HepG2 (cell line): ENCODE data around the gene MOV10L1. TPM values are rescaled to one million over a fixed set of nuclear protein-coding genes. Genes with fewer than 3 reads are reported as not detected.
A peak's percentile ranks its signal among the peaks of the same experiment; 100 is the strongest.

Source experiments
- AGO2 ChIP-seq: fragments of 200-400 bp; formaldehyde crosslinking; optimal IDR thresholded peaks from 2 replicates; pipeline ENCODE3; 2017; ENCODE audit warnings: mild to moderate bottlenecking, low read depth, low read length, moderate library complexity
- HIVEP1 ChIP-seq: sonication (generic); formaldehyde crosslinking; IDR thresholded peaks from 2 replicates; pipeline ENCODE4 v1.4.0; 2020; ENCODE audit warnings: mild to moderate bottlenecking, missing genetic modification reagents
- HNRNPK ChIP-seq: fragments of 200-400 bp; formaldehyde crosslinking; IDR thresholded peaks from 2 replicates; pipeline ENCODE4 v1.6.1; 2018; ENCODE audit warnings: low read length, low read depth, moderate library complexity, mild to moderate bottlenecking; ENCODE audit not compliant: poor library complexity, severe bottlenecking
- HOXD1 ChIP-seq: sonication (generic); formaldehyde crosslinking; IDR thresholded peaks from 2 replicates; pipeline ENCODE4 v1.5.0; 2020; ENCODE audit warnings: missing genetic modification reagents
- KAT2B ChIP-seq: fragments of 150-350 bp; IDR thresholded peaks from 2 replicates; pipeline ENCODE4 v1.6.1; 2014; ENCODE audit warnings: low read depth, low read length, borderline replicate concordance
- KLF12 ChIP-seq: sonication (generic); formaldehyde crosslinking; IDR thresholded peaks from 2 replicates; pipeline ENCODE4 v1.4.0; 2020; ENCODE audit warnings: missing genetic modification reagents, borderline replicate concordance
- MAZ ChIP-seq, 2 experiments: sonication (generic) in 1 of 2; formaldehyde crosslinking in 1 of 2; IDR thresholded peaks; 2 replicates each; pipeline versions ENCODE4 v1.5.0 to v1.6.1; 2012 to 2020; ENCODE audit warnings: low read depth in 2 of 2, mild to moderate bottlenecking in 2 of 2, borderline replicate concordance in 1 of 2, improper control_type of control experiment in 1 of 2, low read length in 1 of 2, missing genetic modification reagents in 1 of 2, moderate library complexity in 1 of 2
- ZBTB3 ChIP-seq: sonication (generic); formaldehyde crosslinking; IDR thresholded peaks from 2 replicates; pipeline ENCODE4 v1.4.0; 2020; ENCODE audit warnings: low read depth, mild to moderate bottlenecking, moderate library complexity, missing genetic modification reagents, borderline replicate concordance
- ZNF251 ChIP-seq: sonication (generic); formaldehyde crosslinking; IDR thresholded peaks from 2 replicates; pipeline ENCODE4 v1.9.0; 2021; ENCODE audit warnings: mild to moderate bottlenecking, missing genetic modification reagents
- ZNF329 ChIP-seq: sonication (generic); formaldehyde crosslinking; IDR thresholded peaks from 2 replicates; pipeline ENCODE4 v1.9.0; 2021; ENCODE audit warnings: low read depth, mild to moderate bottlenecking, missing genetic modification reagents
- ZNF83 ChIP-seq: sonication (generic); formaldehyde crosslinking; IDR thresholded peaks from 2 replicates; pipeline ENCODE4 v1.4.0; 2020; ENCODE audit warnings: missing genetic modification reagents, mild to moderate bottlenecking, borderline replicate concordance
- polyA plus RNA-seq, 8 experiments: library from polyadenylated mRNA; depleted of rRNA in 3 of 8; stranded (reverse) in 7 of 8; unstranded in 1 of 8; fragments of >200 nt; fragmentation: Illumina TruSeq in 4 of 8; extraction: Trizol in 4 of 8; gene quantifications; 2 replicates each; pipeline versions ENCODE4 v1.2.1 to v1.2.3, GENCODE V29; 2011 to 2016; ENCODE audit warnings: low read depth in 4 of 8, missing spikeins in 1 of 8, mixed read lengths in 1 of 8; ENCODE audit not compliant: insufficient read depth in 1 of 8
- total RNA-seq, 5 experiments: library from RNA; depleted of rRNA; stranded (reverse); fragments of >200 nt; fragmentation: Illumina TruSeq; extraction: Trizol; gene quantifications; 2 replicates each; pipeline ENCODE4 v1.2.3, GENCODE V29; 2016; ENCODE audit warnings: low read depth in 1 of 5
- TF ChIP-seq, protein P1 (sequence below): sonication (generic); formaldehyde crosslinking; IDR thresholded peaks from 2 replicates; pipeline ENCODE4 v1.4.0; 2020; ENCODE audit warnings: missing genetic modification reagents
- TF ChIP-seq, protein P2 (sequence below): IDR thresholded peaks from 2 replicates; pipeline ENCODE4 v1.6.1; 2016; ENCODE audit warnings: missing biosample characterization, missing genetic modification reagents, low read depth
- TF ChIP-seq, protein P3 (sequence below): sonication (generic); formaldehyde crosslinking; IDR thresholded peaks from 2 replicates; pipeline ENCODE4 v1.4.0; 2020; ENCODE audit warnings: missing genetic modification reagents, borderline replicate concordance
- TF ChIP-seq, protein P4 (sequence below): sonication (generic); formaldehyde crosslinking; IDR thresholded peaks from 2 replicates; pipeline ENCODE4 v1.4.0; 2020; ENCODE audit warnings: missing genetic modification reagents
- TF ChIP-seq, protein P5 (sequence below): IDR thresholded peaks from 2 replicates; pipeline ENCODE4 v1.6.1; 2016; ENCODE audit warnings: missing compliant biosample characterization, missing genetic modification reagents, borderline replicate concordance

Gene MOV10L1
- total and polyA plus RNA-seq, 2 of the 13 experiments (the other 11 are each of a cell fraction or from before 2014, with no cell fraction given) = 0.11 to 0.12 TPM

DNA sequence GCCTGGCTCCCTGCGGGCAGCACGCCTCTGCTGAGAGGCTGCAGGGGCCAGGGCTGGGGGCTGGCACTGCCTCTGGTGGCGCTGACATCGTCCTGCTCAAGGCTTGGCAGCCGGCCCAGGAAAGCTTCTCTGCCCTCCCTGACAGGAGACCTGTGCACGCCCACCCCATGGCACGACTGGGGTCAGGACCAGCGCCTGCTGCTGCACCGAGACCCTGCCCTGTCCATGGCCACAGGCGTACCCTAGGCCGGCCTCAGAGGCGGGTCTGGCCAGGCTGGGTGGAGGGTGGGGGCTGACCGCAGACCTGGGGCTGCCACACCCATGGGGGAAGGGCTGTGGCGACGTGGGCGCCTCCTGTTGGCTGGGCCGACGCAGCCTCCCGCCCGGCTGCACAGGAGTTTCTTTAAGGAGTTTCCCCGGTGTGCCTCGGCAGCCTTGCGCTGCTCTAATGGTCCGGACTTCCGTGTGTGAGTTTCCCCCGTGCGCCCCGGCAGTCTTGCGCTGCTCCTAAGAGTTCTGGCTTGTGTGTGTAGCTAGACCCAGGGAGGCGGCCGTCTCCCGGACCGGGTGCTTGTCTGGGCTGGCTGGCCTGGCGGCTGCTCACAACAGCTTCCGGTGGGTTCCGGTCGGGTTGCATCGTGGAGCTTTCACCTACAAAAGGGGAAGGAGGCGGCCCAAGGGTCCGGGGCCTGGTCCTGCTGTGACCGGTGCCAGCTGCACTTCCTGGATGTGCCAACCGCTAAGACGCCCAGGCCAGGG lies 100.6 kb downstream of the MOV10L1 start (continued):
- TF ChIP-seq, protein P1, sequence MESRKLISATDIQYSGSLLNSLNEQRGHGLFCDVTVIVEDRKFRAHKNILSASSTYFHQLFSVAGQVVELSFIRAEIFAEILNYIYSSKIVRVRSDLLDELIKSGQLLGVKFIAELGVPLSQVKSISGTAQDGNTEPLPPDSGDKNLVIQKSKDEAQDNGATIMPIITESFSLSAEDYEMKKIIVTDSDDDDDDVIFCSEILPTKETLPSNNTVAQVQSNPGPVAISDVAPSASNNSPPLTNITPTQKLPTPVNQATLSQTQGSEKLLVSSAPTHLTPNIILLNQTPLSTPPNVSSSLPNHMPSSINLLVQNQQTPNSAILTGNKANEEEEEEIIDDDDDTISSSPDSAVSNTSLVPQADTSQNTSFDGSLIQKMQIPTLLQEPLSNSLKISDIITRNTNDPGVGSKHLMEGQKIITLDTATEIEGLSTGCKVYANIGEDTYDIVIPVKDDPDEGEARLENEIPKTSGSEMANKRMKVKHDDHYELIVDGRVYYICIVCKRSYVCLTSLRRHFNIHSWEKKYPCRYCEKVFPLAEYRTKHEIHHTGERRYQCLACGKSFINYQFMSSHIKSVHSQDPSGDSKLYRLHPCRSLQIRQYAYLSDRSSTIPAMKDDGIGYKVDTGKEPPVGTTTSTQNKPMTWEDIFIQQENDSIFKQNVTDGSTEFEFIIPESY (CRISPR knock-in tag) = peak; percentile 89
- TF ChIP-seq KLF12 (CRISPR knock-in tag) = no peak
- TF ChIP-seq HNRNPK = no peak
- TF ChIP-seq, protein P2, sequence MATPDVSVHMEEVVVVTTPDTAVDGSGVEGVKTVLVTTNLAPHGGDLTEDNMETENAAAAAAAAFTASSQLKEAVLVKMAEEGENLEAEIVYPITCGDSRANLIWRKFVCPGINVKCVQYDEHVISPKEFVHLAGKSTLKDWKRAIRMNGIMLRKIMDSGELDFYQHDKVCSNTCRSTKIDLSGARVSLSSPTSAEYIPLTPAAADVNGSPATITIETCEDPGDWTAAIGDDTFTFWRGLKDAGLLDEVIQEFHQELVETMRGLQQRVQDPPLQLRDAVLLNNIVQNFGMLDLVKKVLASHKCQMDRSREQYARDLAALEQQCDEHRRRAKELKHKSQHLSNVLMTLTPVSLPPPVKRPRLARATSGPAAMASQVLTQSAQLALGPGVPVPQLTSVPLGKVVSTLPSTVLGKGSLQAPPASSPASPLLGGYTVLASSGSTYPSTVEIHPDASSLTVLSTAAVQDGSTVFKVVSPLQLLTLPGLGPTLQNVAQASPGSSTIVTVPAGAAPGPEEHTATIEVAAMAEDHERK (CRISPR knock-in tag) = no peak
- TF ChIP-seq ZNF83 (CRISPR knock-in tag) = no peak
- no peak for TF ChIP-seq HOXD1 (CRISPR knock-in tag)
- TF ChIP-seq AGO2 = peak; percentile 5
- TF ChIP-seq, protein P3, sequence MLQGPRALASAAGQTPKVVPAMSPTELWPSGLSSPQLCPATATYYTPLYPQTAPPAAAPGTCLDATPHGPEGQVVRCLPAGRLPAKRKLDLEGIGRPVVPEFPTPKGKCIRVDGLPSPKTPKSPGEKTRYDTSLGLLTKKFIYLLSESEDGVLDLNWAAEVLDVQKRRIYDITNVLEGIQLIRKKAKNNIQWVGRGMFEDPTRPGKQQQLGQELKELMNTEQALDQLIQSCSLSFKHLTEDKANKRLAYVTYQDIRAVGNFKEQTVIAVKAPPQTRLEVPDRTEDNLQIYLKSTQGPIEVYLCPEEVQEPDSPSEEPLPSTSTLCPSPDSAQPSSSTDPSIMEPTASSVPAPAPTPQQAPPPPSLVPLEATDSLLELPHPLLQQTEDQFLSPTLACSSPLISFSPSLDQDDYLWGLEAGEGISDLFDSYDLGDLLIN (CRISPR knock-in tag) = no peak
- TF ChIP-seq, protein P4, sequence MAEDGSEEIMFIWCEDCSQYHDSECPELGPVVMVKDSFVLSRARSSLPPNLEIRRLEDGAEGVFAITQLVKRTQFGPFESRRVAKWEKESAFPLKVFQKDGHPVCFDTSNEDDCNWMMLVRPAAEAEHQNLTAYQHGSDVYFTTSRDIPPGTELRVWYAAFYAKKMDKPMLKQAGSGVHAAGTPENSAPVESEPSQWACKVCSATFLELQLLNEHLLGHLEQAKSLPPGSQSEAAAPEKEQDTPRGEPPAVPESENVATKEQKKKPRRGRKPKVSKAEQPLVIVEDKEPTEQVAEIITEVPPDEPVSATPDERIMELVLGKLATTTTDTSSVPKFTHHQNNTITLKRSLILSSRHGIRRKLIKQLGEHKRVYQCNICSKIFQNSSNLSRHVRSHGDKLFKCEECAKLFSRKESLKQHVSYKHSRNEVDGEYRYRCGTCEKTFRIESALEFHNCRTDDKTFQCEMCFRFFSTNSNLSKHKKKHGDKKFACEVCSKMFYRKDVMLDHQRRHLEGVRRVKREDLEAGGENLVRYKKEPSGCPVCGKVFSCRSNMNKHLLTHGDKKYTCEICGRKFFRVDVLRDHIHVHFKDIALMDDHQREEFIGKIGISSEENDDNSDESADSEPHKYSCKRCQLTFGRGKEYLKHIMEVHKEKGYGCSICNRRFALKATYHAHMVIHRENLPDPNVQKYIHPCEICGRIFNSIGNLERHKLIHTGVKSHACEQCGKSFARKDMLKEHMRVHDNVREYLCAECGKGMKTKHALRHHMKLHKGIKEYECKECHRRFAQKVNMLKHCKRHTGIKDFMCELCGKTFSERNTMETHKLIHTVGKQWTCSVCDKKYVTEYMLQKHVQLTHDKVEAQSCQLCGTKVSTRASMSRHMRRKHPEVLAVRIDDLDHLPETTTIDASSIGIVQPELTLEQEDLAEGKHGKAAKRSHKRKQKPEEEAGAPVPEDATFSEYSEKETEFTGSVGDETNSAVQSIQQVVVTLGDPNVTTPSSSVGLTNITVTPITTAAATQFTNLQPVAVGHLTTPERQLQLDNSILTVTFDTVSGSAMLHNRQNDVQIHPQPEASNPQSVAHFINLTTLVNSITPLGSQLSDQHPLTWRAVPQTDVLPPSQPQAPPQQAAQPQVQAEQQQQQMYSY = no peak
- no peak for TF ChIP-seq ZNF251 (CRISPR knock-in tag)
- TF ChIP-seq HIVEP1 (CRISPR knock-in tag) = no peak
- no peak for TF ChIP-seq KAT2B
- TF ChIP-seq, protein P5, sequence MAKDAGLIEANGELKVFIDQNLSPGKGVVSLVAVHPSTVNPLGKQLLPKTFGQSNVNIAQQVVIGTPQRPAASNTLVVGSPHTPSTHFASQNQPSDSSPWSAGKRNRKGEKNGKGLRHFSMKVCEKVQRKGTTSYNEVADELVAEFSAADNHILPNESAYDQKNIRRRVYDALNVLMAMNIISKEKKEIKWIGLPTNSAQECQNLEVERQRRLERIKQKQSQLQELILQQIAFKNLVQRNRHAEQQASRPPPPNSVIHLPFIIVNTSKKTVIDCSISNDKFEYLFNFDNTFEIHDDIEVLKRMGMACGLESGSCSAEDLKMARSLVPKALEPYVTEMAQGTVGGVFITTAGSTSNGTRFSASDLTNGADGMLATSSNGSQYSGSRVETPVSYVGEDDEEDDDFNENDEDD = no peak
- TF ChIP-seq ZBTB3 (CRISPR knock-in tag) = no peak
- no peak for TF ChIP-seq MAZ (IDR thresholded peaks at IDR 0.05; ENCODE audit: borderline replicate concordance, low read depth, low read length)
- TF ChIP-seq MAZ (CRISPR knock-in tag; IDR thresholded peaks at IDR 0.05; ENCODE audit: low read depth) = no peak
- TF ChIP-seq ZNF329 (CRISPR knock-in tag) = no peak
